SU-DHL-6 (cell line): ENCODE measurements around the gene GAGE10.

Source experiments
- H2AFZ ChIP-seq: fragments of 200-600 bp; sonication (generic); 2 replicates; pipeline ENCODE4 v1.6.1; 2014; ENCODE audit warnings: low read depth, mild to moderate bottlenecking, moderate library complexity, mixed read lengths, antibody characterized with exemption, low read length; ENCODE audit not compliant: severe bottlenecking
- H3F3A ChIP-seq: fragments of 200-600 bp; shearing (Covaris generic); 2 replicates; pipeline ENCODE4 v1.6.0; 2016; ENCODE audit warnings: antibody characterized with exemption, mild to moderate bottlenecking; ENCODE audit not compliant: insufficient read depth
- H3K27ac ChIP-seq: fragments of 200-600 bp; sonication (generic); 2 replicates; pipeline ENCODE4 v1.5.1; 2016; ENCODE audit warnings: low read depth, mild to moderate bottlenecking, low read length, moderate library complexity, mixed read lengths
- H3K27me3 ChIP-seq: fragments of 200-600 bp; sonication (generic), shearing (Covaris generic); 2 replicates; pipeline ENCODE4 v1.6.0; 2014; ENCODE audit warnings: mild to moderate bottlenecking, low read length
- H3K36me3 ChIP-seq: fragments of 200-600 bp; sonication (generic); 2 replicates; pipeline ENCODE4 v1.6.1; 2014; ENCODE audit warnings: mild to moderate bottlenecking, low read length, mixed read lengths
- H3K4me2 ChIP-seq: fragments of 300-600, 200-600 bp; shearing (Covaris generic), sonication (generic); 2 replicates; pipeline ENCODE4 v1.6.0; 2014; ENCODE audit warnings: low read length, low read depth, mild to moderate bottlenecking; ENCODE audit not compliant: poor library complexity, severe bottlenecking
- H3K4me3 ChIP-seq: fragments of 200-600 bp; sonication (generic); 2 replicates; pipeline ENCODE4 v1.5.1; 2014; ENCODE audit warnings: antibody characterized with exemption, low read length, mild to moderate bottlenecking, mixed read lengths; ENCODE audit not compliant: insufficient read depth, poor library complexity, severe bottlenecking
- H3K79me2 ChIP-seq: fragments of 200-600 bp; sonication (generic); 2 replicates; pipeline ENCODE4 v1.6.1; 2014; ENCODE audit warnings: mild to moderate bottlenecking, low read length, moderate library complexity; ENCODE audit not compliant: insufficient read depth
- H3K9ac ChIP-seq: fragments of 200-600 bp; sonication (generic); 2 replicates; pipeline ENCODE4 v1.7.0; 2014; ENCODE audit warnings: mild to moderate bottlenecking, low read length
- H3K9me2 ChIP-seq: fragments of 200-600 bp; sonication (generic); replicated peaks from 2 replicates; pipeline ENCODE4 v1.6.1; 2014; ENCODE audit warnings: low read length; ENCODE audit not compliant: insufficient read depth
- H3K9me3 ChIP-seq: fragments of 200-600 bp; sonication (generic); 2 replicates; pipeline ENCODE4 v1.6.1; 2014; ENCODE audit warnings: low read length, mixed read lengths; ENCODE audit not compliant: insufficient read depth
- H4K20me1 ChIP-seq: fragments of 200-600 bp; sonication (generic); 2 replicates; pipeline ENCODE4 v1.6.1; 2014; ENCODE audit warnings: low read depth, mild to moderate bottlenecking, antibody characterized with exemption, low read length, moderate library complexity, mixed read lengths
- EZH2phosphoT487 ChIP-seq: fragments of 200-600 bp; sonication (generic), shearing (Covaris generic); conservative IDR thresholded peaks from 2 replicates; pipeline ENCODE4 v1.6.1; 2018; ENCODE audit warnings: mild to moderate bottlenecking, antibody characterized with exemption, low read length, moderate library complexity, mixed read lengths
- TF ChIP-seq, protein P1 (sequence below): fragments of 200-600 bp; sonication (generic); IDR thresholded peaks from one replicate; pipeline ENCODE4 v1.5.1; 2017; ENCODE audit warnings: antibody characterized with exemption, mild to moderate bottlenecking, low read length, moderate library complexity; ENCODE audit not compliant: insufficient read depth, poor library complexity, severe bottlenecking

GAGE10 gene

DNA sequence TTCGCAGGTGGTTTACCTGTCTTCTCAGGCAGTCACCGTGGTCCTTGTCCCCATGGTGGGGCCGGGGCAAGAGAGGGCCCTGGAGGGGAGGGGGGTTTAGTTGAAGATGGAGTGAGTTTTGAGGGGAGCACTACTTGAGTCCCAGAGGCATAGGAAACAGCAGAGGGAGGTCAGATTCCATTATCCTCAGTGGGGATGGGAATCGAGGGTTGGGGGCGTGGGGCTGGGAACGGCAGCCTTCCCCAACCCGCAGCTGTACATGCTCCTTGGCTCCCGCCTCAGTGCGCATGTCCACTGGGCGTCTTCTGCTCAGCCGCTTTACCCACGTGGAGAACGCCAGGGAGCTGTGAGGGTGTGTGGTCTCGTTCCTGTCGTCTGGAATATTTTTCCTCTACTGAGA lies at the start of gene GAGE10:
GAGE10 (plus strand) TSS at position 301 of the 400 bp plus-strand sequence. CDS start 1,214 bp downstream, outside the sequence.
- no peaks in the 10 kb centered on the region for H4K20me1 ChIP-seq
- TF ChIP-seq EZH2phosphoT487, result no peak
- TF ChIP-seq, protein P1, sequence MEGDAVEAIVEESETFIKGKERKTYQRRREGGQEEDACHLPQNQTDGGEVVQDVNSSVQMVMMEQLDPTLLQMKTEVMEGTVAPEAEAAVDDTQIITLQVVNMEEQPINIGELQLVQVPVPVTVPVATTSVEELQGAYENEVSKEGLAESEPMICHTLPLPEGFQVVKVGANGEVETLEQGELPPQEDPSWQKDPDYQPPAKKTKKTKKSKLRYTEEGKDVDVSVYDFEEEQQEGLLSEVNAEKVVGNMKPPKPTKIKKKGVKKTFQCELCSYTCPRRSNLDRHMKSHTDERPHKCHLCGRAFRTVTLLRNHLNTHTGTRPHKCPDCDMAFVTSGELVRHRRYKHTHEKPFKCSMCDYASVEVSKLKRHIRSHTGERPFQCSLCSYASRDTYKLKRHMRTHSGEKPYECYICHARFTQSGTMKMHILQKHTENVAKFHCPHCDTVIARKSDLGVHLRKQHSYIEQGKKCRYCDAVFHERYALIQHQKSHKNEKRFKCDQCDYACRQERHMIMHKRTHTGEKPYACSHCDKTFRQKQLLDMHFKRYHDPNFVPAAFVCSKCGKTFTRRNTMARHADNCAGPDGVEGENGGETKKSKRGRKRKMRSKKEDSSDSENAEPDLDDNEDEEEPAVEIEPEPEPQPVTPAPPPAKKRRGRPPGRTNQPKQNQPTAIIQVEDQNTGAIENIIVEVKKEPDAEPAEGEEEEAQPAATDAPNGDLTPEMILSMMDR, result no peak
- no peaks in the 10 kb centered on the region for H3K36me3 ChIP-seq
- no peak within 1 kb of the TSS for H3K4me3 ChIP-seq
- no peak within 1 kb of the TSS for H3K9ac ChIP-seq
- H3F3A ChIP-seq, result no peaks in the 10 kb centered on the region
- no peaks in the 10 kb centered on the region for H3K9me3 ChIP-seq
- no peak within 1 kb of the TSS for H3K4me2 ChIP-seq
- no peaks in the 10 kb centered on the region for H3K9me2 ChIP-seq
- no peaks in the 10 kb centered on the region for H3K79me2 ChIP-seq
- H2AFZ ChIP-seq, result no peak within 1 kb of the TSS
- no peak within 1 kb of the TSS for H3K27ac ChIP-seq
- no peaks in the 10 kb centered on the region for H3K27me3 ChIP-seq

DNA sequence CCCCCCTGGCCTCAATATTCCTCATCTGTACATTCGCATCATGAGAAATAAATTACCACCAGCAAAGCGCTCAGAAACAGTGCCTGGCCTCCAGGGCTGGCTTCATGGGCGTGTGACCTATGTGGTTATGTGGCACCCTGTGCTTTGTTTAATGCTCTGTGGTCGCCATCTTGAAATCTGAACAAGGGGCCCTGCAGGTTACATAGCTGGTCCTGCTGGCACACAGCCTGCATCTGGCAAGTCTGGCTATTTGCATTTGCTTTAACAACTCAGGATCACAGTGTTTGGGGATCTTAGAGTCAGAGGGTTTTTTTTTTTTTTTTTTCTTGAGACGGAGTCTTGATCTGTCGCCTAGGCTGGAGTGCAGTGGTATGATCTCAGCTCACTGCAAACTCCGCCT lies 48.8 kb upstream of the GAGE10 start:
- H3K36me3 ChIP-seq, result no peaks in the 10 kb centered on the region
- H3F3A ChIP-seq, result no peaks in the 10 kb centered on the region
- no peaks in the 10 kb centered on the region for H3K9me3 ChIP-seq
- H3K9me2 ChIP-seq, result no peaks in the 10 kb centered on the region
- H3K4me2 ChIP-seq, result no peak overlapping the region
- no peak for TF ChIP-seq EZH2phosphoT487
- TF ChIP-seq, protein P1, result no peak
- H3K27me3 ChIP-seq, result no peaks in the 10 kb centered on the region
- no peak overlapping the region for H2AFZ ChIP-seq
- H3K9ac ChIP-seq, result no peak overlapping the region
- no peaks in the 10 kb centered on the region for H4K20me1 ChIP-seq
- no peak overlapping the region for H3K4me3 ChIP-seq
- no peaks in the 10 kb centered on the region for H3K79me2 ChIP-seq
- no peak overlapping the region for H3K27ac ChIP-seq

GRCh38 chrX:49256268-49256995 lies 47.0 kb upstream of the GAGE10 start:
- no peaks in the 10 kb centered on the region for H3K9me2 ChIP-seq
- no peak overlapping the region for H3K4me3 ChIP-seq
- H3K9ac ChIP-seq, result no peak overlapping the region
- no peaks in the 10 kb centered on the region for H3F3A ChIP-seq
- H3K79me2 ChIP-seq, result no peaks in the 10 kb centered on the region
- no peak overlapping the region for H3K27ac ChIP-seq
- H2AFZ ChIP-seq, result no peak overlapping the region
- H3K4me2 ChIP-seq, result no peak overlapping the region
- no peaks in the 10 kb centered on the region for H4K20me1 ChIP-seq
- TF ChIP-seq EZH2phosphoT487, result no peak
- TF ChIP-seq, protein P1, result no peak
- H3K36me3 ChIP-seq, result no peaks in the 10 kb centered on the region
- no peaks in the 10 kb centered on the region for H3K27me3 ChIP-seq
- no peaks in the 10 kb centered on the region for H3K9me3 ChIP-seq
